Measurements from ENCODE around the gene FLNC.

DNA sequence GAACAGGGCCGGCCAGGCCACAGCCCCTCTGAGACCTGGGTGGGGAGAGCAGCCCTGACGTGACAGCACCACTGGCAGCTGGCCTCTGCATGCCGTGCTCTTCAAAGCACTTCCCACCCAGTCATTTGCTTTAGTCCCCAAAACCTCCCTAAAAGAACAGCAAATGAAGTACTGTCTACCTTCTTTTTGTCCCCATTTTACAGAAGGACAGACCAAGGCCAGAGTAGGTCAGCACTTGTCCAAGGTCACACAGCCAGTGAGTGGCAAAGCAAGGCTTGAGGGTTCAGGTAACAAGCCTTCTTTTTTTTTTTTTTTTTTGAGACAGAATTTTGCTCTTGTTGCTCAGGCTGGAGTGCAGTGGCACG is 47.5 kb downstream of the FLNC start:
- TF ChIP-seq, protein P1, sequence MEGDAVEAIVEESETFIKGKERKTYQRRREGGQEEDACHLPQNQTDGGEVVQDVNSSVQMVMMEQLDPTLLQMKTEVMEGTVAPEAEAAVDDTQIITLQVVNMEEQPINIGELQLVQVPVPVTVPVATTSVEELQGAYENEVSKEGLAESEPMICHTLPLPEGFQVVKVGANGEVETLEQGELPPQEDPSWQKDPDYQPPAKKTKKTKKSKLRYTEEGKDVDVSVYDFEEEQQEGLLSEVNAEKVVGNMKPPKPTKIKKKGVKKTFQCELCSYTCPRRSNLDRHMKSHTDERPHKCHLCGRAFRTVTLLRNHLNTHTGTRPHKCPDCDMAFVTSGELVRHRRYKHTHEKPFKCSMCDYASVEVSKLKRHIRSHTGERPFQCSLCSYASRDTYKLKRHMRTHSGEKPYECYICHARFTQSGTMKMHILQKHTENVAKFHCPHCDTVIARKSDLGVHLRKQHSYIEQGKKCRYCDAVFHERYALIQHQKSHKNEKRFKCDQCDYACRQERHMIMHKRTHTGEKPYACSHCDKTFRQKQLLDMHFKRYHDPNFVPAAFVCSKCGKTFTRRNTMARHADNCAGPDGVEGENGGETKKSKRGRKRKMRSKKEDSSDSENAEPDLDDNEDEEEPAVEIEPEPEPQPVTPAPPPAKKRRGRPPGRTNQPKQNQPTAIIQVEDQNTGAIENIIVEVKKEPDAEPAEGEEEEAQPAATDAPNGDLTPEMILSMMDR (IDR thresholded peaks at IDR 0.05; ENCODE audit: poor library complexity): no peak
- TF ChIP-seq EZH2 (IDR thresholded peaks at IDR 0.05; ENCODE audit: borderline replicate concordance): no peak

All from hepatocyte (in vitro differentiated cells).